GM19025 (cell line): ENCODE data around the gene SSR3.
"Not testable (repeated sequence)": the region's sequence is repeated elsewhere in the genome, so short reads cannot be mapped to it uniquely, and the experiment has no call there.

ENCODE experiments used
- ATAC-seq: cut with Tn5 transposase; IDR thresholded peaks from one replicate; pipeline ENCODE4 v1.9.1; 2021; ENCODE audit warnings: mild to moderate bottlenecking, low read depth, moderate library complexity; ENCODE audit not compliant: unreplicated experiment

Gene SSR3

GRCh38 chr3:156576651-156577348 lies 21.9 kb upstream of the SSR3 start:
- ATAC-seq: no peak

- ATAC-seq: no peak
Observed at GRCh38 chr3:156576051-156576450, 21.1 kb upstream of the SSR3 start.

GRCh38 chr3:156575641-156576040 lies 20.7 kb upstream of the SSR3 start:
- no peak for ATAC-seq

GRCh38 chr3:156569881-156570280 lies 15.0 kb upstream of the SSR3 start:
- not testable (repeated sequence) for ATAC-seq

GRCh38 chr3:156569016-156569415 lies 14.1 kb upstream of the SSR3 start:
- not testable (repeated sequence) for ATAC-seq

GRCh38 chr3:156563900-156564682 lies 9.2 kb upstream of the SSR3 start:
- ATAC-seq: no peak

GRCh38 chr3:156562486-156562885 lies 7.6 kb upstream of the SSR3 start:
- not testable (repeated sequence) for ATAC-seq

GRCh38 chr3:156561533-156561932 lies 6.6 kb upstream of the SSR3 start:
- ATAC-seq: no peak

- no peak for ATAC-seq
Observed at GRCh38 chr3:156559321-156559720, 4.4 kb upstream of the SSR3 start.

GRCh38 chr3:156558389-156558788 lies 3.5 kb upstream of the SSR3 start:
- ATAC-seq: no peak

- no peak for ATAC-seq
Observed at GRCh38 chr3:156554515-156554841, 439 bp downstream of the SSR3 start.

GRCh38 chr3:156553705-156554356 lies 1.1 kb downstream of the SSR3 start:
- ATAC-seq: no peak

- ATAC-seq: no peak
Observed at GRCh38 chr3:156552973-156553372, 1.9 kb downstream of the SSR3 start.

- no peak for ATAC-seq
Observed at GRCh38 chr3:156551746-156552145, 3.2 kb downstream of the SSR3 start.

GRCh38 chr3:156551261-156551660 lies 3.7 kb downstream of the SSR3 start:
- no peak for ATAC-seq

GRCh38 chr3:156548902-156549301 lies 6.0 kb downstream of the SSR3 start:
- ATAC-seq: no peak

GRCh38 chr3:156548041-156548687 lies 6.8 kb downstream of the SSR3 start:
- ATAC-seq: no peak

- ATAC-seq: no peak
Observed at GRCh38 chr3:156547637-156548036, 7.3 kb downstream of the SSR3 start.

GRCh38 chr3:156543043-156543555 lies 11.8 kb downstream of the SSR3 start:
- ATAC-seq: no peak

GRCh38 chr3:156542101-156543042 lies 12.5 kb downstream of the SSR3 start:
- ATAC-seq: no peak
